Right renal pelvis (tissue), 4 donors: ENCODE measurements around the gene MYLK4. TPM values are rescaled to one million over a fixed set of nuclear protein-coding genes. Genes with fewer than 3 reads are reported as not detected.

Source experiments
- DNase-seq, 4 donors: peaks; one replicate each; pipeline ENCODE4 v3.0.0-alpha.2; 2013; ENCODE audit warnings: low read depth in 4 of 4, low spot score in 3 of 4, missing footprints in 1 of 4
- polyA plus RNA-seq, 4 donors: library from polyadenylated mRNA; unstranded; fragments of 120-200 nt; gene quantifications; one replicate each; pipeline ENCODE4 v1.2.1, GENCODE V29; 2013; ENCODE audit not compliant: insufficient read length in 4 of 4

The MYLK4 gene
- polyA plus RNA-seq, 4 donors: 0.87 to 2.0 (median 1.3) TPM

DNA sequence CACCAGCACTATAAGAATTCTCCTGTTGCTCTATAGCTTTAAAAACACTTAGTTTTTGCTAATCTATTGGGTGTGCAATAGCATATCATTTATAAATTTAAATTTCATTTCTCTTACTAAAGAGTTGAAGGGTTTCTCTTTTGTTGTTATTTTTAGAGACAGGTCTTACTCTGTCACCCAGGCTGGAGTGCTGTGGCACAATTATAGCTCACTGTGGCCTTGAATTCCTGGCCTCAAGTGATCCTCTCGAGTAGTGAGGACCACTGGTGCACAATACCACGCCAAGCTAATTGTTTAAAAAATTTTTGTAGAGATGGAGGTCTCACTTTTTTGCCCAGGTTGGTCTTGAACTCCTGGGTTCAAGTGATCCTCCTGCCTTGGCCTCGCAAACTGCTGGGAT, 8.3 kb upstream of the MYLK4 start:
- no peak for DNase-seq

DNA sequence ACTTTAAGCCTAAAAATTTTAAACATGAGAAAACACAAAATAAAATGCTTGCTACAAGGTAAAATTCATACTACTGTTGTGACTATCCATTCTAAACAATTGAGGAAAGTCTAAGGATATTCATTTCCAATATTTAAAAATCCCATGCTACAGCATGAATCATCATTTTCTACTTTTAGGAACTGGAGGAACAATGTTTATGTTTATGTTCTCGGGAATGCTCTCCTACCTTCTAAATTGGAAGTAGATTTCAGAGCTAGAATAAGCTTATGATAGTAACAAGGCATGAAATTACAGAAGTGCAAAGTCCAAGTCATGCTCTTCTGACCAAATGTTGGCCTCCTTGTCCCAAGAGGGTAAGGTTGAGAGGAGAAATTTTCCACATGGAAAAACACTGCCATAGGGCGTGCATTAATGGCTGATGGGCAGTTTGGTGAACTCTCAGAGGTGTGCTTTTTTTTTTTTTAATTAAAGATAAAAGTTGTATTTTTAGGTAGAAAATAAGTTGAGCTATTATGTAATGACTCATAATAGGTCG, 6.0 kb upstream of the MYLK4 start:
- DNase-seq: no peak

DNA sequence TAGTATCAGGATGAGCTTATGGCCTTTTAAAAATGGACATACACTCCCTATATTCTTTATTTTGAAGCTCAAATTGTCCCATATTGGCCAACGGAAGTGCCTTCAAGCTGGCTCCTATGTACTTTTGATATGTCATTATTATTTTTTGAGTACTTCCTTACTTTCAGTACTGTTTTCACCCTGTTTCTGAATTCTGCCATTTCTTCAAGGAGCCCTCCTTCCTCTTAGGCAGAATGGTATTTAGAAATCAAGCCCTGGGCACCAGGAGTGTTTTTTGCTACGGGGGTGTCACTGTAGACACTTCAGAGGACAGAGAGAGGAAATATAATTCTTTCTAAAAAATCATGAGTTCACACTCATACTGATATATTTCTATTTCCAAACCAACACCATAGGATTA, 5.5 kb upstream of the MYLK4 start:
- DNase-seq: no peak

DNA sequence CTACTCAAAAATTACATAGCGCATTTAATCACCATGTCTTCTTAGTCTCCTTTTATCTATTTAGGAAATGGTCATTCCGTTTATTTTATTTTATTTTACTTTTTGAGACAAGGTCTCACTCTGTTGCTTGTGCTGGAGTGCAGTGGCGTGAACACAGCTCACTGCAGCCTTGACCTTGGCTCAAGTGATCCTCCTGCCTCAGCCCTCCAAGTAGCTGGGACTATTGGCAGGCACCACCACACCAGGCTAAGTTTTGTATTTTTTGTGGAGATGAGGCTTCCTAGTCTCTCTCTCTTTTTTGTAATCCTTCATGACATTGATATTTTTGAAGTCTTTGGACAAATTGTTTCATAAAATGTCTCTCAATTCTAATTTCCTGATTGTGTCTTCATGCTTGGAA, 4.7 kb upstream of the MYLK4 start:
- DNase-seq: no peak

DNA sequence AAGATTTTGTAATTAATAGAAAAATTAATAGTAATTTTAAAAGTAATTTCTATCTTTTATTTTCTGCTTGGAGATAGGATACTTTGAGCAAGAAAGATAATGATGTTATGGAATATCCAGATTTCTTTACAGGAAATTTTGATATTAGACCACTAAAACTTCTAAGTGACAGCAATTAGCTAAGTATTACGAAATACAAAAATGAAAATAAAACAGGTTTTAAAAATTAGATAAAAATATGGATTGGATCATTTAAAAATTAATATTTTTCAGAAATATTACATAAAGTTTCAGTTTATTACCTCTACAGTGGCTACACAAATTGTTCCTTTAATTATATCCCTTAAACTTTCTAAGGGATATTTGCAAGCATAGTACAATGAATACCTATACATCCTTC, 4.2 kb upstream of the MYLK4 start:
- no peak for DNase-seq

DNA sequence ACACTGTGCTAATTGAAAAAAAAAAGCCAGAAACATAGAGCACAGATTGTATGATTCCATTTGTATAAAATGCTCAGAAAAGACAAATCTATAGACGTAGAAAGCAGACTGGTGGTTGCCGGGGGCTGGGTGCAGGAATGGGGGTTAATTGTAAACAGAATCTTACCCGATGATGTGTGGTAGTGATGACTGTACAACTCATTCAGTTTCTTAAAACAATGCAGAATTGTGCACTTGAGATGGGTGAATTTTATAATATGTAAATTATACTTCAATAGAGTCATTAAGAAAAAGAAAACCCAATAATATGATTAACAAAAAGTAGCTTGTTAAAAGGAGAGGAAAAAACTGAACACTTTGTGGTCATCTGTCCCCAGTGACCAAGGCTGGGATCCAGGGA, 3.7 kb upstream of the MYLK4 start:
- DNase-seq: no peak

DNA sequence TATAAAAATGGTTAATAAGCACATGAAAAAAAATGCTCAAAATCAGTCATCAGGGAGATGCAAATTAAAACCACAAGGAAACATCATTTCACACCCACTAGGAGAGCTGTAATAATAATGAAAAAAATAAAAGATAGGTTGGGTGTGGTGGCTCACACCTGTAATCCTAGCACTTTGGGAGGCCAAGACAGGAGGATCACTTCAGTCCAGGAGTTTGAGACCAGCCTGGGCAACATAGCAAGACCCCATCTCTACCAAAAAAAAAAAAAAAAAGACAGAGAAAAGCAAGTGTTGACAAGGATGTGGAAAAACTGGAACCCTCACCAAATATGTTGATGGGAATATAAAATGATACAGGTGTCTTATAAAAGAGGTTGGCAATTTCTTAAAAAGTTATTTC, 3.0 kb upstream of the MYLK4 start:
- no peak for DNase-seq

DNA sequence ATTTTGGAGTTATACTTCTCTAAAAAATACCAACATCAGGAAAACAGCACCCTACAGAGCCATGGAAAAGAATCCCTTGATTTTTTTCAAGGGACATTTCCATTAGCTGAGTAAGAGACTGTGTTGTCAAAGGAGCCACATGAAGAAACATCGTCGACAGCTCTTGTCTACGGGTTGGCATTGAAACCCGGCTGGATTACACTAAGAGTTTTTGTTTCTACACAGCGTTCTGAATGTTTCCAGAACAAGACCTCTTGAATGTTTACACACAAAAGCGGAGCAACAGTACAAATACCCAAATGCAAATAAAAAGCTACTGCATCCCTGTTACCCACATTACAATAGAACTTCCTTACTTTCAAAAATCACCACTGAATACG, 2.4 kb upstream of the MYLK4 start:
- no peak for DNase-seq

DNA sequence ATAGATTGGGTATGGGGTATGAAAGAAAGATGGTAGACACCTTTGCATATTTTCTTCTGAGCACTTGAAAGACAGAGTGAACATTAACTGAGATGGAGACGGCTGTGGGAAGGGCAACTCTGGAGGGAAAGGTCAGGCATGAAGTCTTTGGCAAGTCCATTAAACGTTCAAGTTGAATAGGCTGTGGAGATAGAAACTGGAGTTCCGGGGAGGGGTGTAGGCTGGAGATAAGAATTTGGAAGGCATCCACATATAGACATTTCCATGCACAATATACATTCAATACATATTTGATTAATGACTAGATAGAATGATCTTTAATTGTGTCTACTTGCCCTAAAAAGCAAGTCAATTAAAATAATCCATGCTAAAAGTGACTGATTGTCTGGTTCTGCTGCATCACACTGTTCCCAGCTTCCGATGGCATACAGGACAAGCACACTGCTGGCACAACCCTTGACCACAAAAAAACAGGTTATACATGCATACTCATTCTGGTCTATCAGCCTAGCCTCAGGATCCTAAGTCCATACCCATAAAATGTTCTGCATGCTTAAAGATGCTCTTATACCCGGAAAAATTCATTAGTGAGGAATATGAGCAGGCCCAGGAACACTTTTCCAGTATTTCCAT, 1.9 kb upstream of the MYLK4 start:
- no peak for DNase-seq

DNA sequence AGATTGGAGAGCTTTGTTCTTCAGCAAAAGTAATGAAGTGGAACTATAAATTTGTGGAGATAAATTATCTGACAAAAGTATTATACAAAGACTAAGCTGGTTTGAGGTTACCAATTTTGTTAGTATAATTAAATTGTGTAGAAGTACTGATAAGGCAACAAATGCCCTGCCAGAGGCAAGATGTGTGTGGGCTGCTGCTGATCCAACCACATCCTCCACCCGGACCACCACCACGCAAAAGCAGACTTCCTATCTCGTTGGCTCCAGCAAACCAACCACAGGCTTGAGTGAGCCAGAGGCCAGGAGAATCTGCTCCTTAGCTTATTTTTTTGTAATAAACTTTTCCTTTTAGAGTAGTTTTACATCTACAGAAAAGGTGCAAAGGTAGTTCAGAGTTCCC, 1.1 kb upstream of the MYLK4 start:
- no peak for DNase-seq

DNA sequence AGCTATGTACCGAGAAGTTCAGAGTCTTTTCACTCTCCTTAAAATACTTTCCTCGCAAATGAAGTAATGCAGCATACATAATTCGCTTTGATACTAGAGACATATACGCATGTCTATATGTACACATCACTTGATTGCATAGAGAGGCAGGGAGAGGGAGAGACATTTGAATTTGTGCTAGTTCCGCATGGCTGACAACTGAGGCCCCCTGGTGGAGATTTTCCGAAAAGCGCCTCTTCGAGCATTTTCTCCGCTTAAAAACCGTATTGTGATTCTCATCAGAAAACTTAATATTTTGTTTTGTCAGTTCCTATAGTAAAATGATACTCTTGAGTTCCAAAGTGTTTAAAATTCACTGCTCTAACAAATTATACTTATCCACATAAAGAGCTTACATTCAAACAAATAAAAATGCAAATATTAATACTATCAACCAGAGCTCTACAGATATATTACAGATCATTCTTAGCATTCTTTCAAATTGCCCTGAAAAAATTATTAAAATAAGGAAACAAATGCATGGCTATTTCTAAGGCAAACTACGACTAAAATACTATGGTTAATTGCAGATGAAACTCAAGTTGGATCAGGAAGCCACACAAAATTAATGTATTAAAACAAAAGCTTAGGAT, 637 bp downstream of the MYLK4 start:
- peak in 2 of 4 donors; percentile 49 to 60 for DNase-seq

DNA sequence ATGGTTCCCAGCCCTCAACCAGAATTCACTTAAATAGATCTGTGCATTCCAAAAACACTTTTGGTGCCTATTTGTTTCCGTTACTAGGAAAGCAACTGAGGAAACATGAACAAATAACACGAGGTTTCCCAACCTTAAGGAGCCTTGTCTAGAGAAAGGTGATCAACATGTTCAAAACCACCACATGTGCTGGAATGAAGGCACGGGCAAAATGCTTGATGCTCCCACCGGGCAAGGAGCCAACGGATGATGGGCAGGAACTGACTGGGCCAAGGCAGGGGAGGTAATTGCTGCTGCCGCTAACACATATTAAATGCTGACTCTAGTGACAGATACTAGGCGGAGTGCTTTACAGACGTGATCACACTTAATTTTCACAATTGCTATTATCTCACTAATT, 2.5 kb downstream of the MYLK4 start:
- DNase-seq: no peak

DNA sequence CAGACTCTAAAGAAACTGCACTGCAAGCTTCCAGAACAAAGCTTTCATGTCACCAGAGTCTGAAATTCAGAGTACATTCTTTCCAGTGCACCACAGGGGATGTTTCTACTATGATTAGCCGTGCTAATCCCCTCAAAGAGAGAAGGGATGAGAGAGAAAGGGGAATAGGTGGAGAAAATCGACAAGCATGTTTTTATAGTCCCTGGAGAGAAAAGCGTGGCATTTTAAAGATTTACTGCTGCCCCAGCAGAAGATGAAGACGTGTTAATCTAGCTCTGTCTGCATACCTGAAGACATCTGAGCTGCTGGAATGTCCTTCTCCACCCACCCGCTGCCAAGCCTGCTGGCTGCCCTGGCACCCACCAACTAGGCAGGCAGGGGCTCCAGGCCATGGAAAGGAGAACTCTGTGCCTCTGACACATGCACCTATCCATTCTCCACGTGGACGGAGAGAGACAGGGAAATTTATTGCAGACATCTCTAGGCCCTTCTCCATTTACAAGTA, 4.1 kb downstream of the MYLK4 start:
- DNase-seq: no peak

DNA sequence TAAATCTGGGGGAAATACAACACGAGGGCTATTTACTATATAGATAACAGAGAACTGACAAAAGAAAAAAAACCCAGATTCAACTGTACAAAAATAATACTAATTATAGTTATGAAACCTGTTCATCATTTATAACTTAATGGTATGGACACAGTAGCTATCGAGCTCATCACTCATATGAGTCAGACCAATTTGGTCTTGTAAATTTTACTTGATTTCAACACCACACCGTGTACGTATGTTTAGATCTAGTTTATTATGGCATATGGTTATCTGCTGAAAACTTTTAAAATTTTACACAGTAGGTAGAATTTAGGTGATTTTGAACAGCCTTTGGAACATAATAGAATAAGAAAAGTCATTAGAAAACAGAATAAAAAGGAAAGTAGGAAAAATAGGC, 5.5 kb downstream of the MYLK4 start:
- no peak for DNase-seq

DNA sequence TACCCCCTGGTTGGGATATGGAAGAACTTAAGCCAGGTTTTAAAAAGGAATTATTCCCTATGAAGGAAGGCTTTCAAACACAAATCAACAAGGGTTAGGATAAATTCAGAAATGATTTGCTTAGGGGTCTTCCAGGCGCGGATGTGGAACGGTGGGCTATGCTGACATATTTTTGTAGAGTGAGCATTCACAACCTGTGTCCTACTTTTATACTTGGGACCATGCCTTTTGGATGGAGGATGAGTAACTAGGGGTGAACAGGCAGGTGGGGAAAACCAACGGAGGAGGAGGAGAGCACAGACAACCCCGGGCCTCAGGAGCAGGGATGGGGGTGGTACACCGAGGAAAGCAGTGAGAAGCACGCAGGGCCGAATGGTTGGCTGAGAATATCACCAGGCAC, 5.9 kb downstream of the MYLK4 start:
- no peak for DNase-seq

DNA sequence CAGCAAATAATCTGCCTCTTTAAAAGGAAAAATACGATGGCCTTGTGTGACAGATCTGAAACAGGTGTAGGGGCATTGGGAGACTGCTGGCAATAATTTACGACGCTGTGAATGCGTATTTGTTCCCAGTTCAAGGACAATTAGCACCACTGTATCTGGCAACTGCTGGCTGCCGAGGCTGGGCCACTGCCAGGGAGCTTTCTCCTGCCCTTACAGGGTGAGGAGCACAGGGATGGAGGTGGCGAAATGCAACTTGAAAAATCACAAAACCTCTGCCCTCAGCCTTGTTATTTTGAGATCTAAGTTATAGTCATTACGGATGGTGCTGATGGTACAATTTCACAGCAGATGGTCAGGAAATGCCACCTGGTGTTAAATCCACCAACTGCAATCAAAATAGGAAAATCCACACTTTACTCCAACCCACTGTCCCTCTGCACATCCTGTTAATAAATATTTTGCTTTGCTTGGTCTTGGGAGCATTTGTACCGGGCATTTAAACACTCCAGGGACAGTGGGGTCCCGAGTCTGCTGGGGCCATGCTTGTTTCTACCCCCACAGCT, 6.4 kb downstream of the MYLK4 start:
- no peak for DNase-seq

DNA sequence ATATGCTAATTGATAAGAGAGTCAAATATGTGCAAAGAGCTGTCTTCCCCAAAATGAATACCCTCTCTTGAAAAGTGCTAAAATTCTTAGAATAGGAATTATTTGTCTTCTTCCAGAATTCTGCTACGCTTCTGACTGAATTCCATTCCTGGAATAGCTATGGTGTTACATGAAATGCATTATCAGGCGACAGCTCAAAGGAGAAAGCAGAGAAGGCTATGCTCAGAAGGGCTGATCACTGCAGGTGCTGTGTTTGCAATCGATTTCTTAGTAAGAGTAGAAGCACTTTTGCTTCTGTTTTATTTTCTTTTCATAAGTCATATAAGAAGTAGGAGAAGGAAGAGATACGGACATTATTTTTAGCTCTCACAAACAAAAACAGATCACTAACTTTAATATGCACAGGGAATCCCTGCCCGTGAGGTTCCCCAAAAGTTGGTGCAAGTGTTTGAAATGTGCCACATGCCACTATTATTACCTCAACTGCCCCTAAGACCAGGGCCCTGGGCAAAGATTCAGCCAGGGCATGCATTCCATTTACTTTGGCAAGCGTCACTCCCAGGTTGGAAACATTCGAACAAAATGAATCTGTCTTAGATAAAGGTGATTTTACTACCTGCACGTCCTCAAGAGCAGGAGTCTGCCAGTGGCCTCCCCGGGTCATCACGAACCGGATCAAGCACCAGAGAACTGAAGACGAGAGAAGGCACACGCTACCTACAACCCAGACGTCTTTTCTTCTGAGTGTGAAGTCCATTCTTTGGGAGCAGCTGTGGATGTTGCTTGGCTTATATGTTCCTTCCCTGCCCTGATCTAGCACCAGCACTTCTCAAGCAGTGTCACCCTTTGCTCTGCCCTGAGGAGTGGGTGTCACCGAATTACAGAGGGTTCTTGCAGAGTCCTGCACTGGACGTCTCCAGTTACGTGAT, 7.2 kb downstream of the MYLK4 start:
- no peak for DNase-seq

DNA sequence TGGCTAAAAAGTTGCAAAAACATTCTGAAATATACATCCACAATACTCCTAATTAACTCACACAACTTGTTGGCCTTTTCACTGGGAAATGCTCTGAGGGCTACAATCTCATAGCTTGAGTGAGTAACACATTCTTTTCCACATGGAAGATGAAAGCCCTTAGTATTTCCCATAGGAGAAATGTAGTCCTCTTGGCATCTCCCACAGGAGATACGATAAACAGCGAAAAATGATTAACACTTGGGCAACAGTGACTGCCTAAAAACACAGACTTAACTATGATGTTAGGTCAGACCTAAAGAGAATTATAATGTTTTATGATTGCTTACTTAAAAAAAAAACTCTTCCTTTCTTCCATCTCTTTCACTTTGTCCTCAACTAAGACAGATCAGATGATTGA, 9.0 kb downstream of the MYLK4 start:
- no peak for DNase-seq

DNA sequence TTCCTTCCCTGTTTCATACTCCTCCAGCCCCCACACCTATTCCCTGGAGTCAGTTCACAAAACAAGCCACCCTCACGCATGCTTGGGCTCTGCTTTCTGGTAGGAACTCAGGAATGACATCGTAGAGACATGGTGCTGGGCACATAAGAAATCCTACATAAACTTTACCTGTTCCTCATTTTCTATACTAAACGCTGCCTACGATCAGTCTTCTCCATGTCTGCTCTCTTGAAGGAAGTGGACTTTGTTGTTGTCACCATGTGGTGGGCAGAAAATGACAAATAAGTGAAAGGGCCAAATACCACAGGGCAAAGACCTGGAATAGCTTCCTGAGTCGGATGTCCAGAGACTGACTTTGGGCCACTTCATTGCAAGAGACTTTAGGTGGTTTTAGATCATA, 10.1 kb downstream of the MYLK4 start:
- DNase-seq: no peak

DNA sequence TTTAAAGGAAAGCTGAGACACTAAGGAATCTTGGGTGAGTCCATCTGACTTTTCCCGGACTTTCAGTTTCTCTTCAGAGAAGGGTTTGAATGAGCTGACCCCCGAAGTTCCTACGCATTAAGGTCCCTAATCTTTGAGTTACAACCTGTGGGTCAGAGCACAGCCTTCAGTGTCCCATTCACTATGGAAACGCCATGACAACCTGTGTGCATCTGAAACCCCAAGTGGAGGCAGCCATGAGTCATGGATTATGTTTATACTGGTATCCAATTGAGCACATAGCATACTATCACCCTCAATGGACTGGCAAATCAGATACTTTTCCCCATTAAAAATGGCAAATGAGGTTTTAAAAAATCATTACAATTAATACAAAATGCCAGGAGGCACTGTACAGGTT, 11.4 kb downstream of the MYLK4 start:
- no peak for DNase-seq

DNA sequence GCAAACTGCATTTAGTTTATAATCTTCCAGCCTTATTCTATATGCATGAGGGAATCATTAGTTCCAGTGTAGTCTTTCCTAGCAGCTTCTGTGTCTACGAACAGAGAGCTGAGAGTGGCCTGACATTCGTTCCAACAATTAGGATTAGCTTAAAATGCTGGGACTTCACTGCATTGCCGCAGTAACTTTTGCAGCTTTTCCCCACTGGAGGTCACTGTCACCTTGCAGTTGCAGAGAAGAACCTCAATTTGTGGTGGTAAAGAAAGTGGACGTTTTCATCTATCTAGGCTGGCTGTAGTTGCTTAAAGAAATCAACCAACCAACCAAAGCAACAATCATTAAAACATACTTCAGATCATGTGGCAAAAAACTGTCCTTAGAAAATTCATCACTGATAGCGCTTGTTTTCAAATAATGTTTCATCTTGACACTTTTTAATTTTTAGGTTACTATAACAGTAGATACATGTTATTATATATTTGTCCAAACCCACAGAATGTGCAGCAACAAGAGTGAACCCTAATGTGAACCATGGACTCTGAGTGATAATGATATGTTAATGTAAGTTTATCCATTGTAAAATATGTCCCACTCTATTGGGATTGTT, 12.2 kb downstream of the MYLK4 start:
- peak; percentile 38 to 51 (median 46) for DNase-seq
